Activated T-cell treated with anti-CD3 and anti-CD28 coated beads, Interleukin-2, amount 50 U/mL, for 1 hour (primary cell): Measurements from ENCODE around the gene ZNF329.
"Not testable (repeated sequence)": the region's sequence is repeated elsewhere in the genome, so short reads cannot be mapped to it uniquely, and the experiment has no call there.

Experiments
- DNase-seq: peaks from one replicate; pipeline ENCODE4 v3.0.0-alpha.2; 2020

The ZNF329 gene

DNA sequence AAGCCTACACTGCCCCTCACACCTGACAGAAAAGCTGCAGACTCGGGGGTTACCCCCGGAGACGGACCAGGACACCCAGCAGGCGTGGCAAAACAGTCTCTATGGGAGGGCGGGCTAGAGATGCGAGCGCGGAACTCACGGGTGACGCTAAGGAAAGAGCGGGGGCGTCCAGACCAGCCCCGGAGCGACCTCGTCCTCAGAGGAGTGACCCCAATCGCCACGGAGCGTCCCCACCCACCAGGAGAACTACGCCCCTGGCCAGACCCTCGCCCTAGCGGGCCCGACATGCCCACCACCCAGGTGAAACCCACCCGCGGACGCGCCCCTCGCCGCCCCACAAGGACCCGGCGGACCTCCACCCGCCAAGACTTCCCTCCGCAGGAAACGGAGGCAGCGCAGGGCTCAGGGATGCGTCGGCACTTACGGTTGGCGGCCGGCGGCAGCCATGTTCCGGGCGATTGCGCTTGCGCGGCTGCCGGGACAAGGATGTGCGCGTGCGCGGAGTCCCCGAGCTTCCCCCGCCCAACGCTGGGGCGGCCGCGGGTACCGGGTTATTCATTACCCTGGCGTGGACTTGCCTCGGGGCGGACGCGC is at the start of gene ZNF329:
Gene ZNF329, minus strand, starts transcription at position 462 of the 594 bp plus-strand sequence. CDS start 21,286 bp downstream, outside the sequence.
- DNase-seq = peak; percentile 95

DNA sequence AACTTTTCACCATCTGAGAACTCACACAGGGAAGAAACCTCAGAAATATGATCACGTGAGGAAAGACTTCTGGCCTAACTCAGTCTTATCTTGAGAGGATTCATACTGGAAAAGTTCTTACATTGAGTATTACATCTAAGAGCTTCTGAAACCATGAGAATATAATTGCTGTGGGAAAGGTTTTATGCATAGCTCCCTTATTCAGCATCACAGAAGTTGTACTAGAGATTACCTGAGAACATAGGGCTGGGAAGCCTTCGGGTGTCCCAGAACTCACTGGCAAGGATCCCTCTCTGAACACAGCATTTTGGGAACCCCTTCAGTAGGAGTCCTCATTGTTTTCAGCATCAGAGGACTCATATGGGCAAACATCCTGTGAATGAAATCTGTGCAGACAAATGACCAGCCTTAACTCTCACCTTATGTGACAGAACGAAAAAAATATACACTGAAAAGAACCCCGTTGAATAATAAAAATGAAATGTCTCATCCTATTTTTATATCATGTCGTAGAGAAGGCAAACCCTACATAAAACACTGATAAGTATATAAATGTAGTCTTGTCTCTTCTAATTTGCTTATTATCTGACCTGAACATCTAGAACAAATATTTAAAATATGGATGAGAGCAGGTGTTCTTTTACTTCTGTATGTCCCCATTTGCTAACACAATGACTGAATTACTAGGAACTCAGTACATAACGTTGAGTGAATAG is 46.5 kb upstream of the ZNF329 start:
- DNase-seq = no peak

DNA sequence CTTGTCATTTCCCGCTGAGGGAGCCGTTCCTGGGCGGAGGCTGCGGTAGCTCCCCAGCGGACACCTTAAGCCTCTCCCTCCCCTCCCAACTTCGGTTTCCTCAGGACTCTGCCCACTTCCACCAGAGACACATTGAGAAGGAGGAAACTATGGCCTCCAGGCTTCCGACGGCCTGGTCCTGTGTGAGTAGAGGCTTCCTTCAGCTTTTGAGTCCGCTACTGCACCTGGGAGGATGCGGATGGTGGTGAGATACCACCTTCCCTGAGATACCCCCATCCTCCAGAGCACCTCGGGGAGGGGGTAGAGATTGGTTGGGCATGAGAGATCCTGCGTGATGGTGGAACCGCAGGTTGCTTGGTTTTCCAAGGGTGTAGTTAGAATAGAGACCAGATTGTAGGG is 33.2 kb upstream of the ZNF329 start:
- DNase-seq = no peak

DNA sequence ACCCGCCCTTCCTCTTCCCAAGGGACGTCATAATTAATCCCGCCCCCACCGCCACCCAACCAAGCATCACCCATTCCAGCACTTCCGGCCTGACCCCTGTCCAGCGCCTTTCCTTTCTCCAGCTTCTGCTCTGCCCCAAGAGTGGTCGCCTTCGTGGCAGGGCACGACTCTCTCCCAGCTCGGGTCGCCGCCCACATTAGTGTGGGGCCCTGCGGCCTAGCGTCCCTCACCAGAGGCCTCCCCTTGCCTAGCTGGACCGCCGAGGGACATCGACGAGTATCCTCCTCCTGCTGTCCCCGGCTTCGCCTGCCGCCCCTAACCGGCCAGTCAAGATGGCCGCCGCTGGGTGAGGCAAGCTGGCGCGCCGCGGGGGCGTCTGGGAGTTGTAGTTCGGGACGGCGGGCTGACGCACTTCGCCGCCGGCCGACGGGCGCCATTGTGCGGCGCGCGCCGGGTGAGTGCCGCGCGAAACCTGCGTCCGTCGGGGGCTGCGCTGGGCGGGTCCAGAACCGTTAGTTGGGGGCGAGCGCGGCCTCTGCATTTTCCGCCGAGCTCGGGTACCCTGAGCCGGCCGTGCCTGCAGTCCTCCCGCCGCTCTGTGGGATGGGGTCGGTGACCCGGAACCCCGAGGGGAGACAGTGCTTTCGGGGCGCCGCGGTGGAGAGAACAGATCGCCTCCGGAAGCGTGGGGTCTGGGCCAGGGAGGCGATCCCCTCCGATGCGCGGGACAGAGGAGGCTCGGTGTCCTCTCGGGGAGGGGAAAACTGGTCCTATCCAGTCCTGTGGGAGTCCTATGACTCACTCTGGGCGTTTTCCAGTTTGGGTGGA is 32.6 kb upstream of the ZNF329 start, which contains the start of gene ZNF274:
Gene ZNF274, plus strand, starts transcription at position 73 of the 828 bp plus-strand sequence. CDS start 905 bp downstream, outside the sequence.
- DNase-seq = peak; percentile 93

DNA sequence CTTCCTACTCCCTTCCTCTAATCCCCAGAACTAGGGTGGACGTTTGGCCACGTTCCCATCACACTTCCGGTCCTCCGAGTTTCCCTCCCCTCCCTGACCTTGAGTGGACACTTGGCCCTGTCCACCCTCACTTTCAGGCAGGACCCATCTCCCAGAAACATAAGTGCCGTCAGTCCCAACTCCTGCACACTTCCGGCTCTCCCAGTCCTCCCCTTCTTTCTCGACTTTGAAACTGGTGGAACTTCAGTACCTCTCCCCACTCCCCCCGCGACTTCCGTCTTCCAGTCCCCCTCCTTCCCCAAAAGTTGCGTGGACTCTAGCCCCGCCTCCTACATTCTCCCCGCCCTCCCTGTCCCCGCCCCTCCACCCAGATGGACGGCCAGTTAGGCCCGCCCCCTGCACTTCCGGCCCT is 32.0 kb upstream of the ZNF329 start:
- no peak for DNase-seq

DNA sequence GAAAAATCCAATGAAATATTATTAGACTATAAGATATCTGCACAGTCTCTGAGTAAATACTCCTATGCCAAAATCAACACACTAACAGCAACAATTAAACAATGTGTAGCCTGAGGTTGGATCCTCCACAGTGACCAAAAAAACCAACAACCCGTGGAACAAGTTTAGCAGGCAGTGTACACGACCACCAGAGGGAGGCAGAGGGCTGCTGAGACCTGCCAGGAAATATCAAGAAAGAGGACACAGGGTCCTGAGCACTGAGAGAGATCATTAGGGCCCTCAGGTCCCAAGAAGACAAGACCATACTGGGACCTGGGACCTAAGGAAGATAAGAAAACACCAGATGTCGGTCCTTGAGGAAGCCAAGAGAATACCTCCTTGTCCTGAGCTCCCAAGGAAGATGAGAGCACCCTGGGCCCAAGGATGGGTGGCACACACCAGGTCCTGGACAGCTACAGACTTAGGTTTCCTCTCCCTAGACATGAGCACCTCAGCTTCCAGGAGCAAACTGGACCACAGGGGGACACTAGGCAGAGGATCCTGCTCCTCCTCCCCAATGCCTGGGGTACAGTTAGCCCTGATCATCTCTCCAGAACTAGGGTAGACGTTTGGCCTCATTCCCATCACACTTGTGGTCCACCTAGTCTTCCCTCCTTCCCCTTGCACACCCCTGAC is 31.4 kb upstream of the ZNF329 start:
- DNase-seq = peak; percentile 60

DNA sequence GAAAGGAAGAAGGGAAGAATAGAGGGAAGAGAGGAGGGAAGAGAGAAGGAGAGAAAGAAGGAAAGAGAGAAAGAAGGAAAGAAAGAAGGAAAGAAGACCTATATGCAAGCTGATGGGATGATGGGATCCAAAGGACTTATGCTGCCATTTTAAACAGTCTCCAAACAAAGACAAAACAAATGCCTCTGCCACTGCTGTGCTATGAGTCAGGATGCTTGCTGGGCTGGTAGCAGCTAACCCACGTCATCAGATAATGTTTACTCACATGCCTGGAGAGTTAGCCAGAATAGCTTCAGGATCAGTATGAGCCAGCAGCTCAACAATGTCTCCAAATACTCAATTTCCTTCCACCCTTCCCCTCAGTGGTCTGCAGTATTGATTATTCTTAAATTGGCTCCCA is 20.3 kb upstream of the ZNF329 start:
- no peak for DNase-seq

DNA sequence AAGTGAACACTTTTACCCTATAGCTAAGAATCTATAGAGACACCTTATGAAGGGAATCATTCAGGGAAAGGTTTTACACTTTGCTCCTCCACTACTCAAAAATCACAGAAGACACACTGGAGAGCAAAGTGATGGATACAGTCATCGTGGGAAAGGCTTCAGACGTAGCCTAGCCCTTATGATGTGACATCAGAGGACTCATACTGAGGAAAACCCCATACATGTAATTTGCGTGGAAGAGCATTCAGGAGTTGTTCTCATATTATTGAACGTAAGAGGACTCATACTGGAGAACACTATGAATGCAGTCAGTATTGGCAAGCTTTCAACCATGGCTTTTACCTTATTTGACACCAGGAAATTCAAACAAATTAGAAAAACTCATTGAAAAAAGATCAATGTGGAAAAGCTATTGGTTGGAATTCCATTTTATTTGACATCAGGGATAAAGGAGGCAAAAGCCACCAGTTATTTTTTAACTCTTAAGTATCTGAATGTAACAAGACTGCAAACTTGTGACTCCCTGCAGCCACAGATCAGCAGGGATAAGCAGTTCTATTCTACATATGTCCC is 16.2 kb upstream of the ZNF329 start:
- DNase-seq = no peak

DNA sequence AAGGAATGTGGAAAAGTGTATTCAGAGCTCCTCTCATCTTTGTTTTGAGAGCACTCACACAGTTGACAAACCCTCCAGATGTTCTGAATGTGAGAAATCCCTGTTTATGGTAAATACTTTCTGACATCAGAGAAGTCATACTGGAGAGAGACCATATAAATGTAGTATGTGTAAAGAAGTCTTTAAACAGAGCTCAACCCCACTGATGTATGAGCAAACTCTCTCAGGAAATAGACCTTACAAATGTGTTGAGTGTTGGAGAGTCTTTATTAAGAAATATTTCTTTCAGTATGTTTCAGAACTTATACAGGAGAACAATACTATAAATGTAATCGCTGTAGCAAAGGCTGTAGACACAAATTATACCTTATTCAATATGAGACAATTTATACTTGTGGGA is 15.7 kb upstream of the ZNF329 start:
- DNase-seq = no peak

DNA sequence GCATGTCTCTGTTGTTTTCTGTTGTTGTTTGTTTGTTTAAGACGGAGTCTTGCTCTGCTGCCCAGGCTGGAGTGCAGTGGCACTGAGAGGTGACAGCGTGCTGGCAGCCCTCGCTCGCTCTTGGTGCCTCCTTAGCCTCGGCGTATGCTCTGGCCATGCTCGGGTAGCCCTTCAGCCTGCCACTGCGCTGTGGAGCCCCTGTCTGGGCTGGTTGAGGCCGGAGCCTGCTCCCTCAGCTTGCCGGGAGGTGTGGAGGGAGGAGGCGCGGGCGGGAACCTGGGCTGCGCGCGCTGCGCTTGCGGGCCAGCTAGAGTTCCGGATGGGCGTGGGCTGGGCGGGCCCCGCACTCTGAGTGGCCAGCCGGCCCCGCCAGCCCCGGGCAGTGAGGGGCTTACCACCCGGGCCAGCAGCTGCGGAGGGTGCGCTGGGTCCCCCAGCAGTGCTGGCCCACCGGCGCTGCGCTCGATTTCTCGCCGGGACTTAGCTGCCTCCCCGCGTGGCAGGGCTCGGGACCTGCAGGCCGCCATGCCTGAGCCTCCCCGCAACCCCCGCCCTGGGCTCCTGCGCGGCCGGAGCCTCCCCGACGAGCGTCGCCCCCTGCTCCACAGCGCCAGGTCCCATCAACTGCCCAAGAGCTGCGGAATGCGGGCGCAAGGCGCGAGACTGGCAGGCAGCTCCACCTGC is 6.6 kb upstream of the ZNF329 start:
- no peak for DNase-seq

DNA sequence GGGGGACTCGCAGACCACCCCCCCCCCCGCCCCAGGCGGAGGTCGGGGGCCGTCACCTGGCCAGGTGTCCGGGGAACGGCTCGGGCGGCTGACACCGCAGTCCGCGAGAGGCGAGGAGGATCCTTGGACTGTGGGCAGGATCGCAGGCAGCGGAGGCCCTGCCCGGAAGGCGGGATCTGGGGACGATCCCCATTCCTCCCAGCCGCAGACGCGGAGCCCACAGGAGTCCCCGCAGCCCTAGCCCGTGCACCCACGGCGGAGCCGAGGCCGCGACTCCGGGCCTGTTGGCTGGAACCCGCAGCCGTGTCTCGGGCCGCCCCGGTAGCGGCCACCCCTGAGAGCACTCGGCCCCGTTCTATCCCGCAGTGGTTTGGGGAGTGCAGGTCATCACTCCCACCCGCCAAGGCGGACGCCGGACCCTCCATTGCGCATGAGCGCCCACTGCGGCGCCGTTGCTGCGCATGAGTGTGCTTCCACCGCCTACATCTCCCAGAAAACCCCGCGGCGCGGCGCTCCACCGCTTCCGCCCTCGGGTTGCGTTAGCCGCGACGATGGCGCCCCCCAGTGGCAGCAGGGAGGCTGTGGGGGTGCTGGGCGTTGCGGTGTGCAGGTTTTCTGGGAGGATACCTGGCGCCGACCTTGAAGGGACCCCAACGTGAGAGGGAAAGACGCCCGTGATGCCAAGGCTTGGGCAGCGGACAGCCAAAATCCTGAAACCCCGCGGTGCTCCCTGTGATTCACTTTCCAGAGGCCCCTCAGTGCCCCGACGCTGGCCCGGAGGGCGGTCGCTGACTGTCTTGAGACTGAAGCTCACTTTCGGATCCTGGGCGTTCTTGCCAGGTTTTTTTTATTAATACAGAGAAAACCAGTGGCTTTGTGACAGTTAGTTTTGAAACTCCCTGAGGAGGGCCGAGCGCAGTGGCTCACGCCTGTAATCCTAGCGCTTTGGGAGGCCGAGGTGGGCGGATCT is 4.4 kb upstream of the ZNF329 start:
- DNase-seq = peak; percentile 99

DNA sequence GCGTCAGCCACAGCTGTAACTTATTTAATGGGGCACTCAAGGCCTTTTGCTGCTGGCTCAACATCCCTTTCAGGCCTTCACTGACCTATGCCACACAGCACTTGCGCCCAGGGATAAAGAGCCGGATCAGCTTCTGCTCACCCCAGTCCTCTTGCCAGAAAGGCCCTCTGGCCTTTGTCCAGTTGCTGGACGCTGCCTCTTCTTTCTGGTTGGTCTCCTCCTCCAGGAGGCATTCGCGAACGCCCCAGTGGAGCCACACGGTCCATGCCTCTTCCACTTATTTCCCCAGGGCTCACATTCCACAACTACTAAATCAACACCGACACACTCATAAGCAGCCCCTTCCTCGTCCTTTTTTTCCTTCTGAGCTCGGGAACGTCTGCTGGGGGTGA is 3.7 kb upstream of the ZNF329 start:
- DNase-seq = peak; percentile 22

DNA sequence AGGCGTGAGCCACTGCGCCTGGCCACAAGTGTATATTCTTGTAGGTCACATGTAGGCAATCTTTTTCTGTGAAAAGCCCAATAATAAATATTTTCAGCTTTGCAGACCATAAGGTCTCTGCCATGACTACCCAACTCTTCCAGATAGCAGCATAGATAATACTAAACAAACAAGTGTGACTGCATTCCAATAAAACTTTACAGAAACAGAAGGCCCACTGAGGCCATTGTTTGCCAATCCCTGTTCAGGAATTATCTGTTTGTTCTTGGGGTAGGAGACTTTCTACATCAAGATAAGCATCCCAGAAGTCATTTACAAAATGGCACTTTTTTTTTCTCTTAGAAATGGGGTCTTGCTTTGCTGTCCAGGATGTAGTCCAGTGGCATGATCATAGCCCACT is 2.8 kb upstream of the ZNF329 start:
- DNase-seq = no peak

DNA sequence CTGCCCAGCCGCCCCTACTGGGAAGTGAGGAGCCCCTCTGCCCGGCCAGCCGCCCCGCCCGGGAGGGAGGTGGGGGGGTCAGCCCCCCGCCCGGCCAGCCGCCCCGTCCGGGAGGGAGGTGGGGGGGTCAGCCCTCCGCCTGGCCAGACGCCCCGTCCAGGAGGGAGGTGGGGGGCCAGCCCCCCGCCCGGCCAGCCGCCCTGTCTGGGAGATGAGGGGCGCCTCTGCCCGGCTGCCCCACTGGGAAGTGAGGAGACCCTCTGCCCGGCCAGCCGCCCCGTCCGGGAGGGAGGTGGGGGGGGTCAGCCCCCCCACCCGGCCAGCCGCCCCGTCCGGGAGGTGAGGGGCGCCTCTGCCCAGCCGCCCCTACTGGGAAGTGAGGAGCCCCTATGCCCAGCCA is 3.1 kb downstream of the ZNF329 start:
- not testable (repeated sequence) for DNase-seq

DNA sequence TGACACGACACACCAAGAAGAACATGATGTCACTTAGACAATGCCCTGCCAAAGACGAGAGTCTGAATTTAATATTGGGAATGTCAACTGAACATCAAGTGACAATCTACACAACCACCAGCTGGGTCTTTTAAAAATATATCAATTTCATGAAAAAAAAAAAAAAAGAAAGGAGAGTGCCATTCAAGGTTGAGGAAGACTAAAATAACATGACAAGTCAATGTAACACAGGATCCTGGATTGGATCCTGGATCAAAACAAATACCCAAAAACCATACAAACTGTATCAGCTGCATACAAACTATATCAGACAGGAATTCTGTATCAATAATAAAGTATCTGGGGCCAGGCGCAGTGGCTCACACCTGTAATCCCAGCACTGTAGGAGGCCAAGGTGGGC is 4.7 kb downstream of the ZNF329 start:
- DNase-seq = no peak

DNA sequence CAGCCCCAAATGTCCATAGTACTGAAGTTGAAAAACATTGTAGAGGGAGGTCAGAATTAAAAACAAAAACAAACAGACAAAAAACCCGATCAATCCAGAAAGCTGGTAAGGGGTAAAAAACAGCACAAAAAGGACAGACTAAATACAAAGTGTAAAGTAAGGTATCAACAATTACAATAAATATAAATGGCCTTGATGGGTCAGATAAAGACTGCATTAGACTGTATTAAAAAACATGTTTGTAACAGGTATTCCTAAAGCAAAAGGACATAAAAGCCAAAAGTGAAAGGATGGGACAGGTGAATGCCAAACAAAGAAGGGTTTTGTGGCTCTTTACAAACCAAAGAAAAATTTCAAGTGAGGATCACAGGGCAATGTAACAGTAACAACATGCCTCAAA is 16.3 kb downstream of the ZNF329 start:
- no peak for DNase-seq

DNA sequence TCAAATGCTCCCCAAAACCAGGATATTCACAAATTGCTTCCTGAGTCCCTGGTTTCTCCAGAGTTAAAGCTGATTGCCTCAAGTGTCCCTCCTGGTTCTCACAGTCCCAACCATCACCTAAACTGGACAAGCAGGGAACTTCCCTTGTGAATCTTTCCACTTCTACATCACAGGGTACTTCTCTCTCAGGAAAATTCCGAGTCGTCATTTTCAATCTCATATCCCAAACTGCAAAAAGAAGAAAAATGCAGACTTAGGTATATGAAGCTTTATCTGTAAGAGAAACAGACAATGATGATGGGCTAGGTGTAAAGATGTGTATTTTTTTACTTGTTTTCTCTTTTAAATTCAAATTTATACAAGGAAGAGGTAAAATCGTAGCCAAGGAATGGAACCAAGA is 21.3 kb downstream of the ZNF329 start:
- no peak for DNase-seq

DNA sequence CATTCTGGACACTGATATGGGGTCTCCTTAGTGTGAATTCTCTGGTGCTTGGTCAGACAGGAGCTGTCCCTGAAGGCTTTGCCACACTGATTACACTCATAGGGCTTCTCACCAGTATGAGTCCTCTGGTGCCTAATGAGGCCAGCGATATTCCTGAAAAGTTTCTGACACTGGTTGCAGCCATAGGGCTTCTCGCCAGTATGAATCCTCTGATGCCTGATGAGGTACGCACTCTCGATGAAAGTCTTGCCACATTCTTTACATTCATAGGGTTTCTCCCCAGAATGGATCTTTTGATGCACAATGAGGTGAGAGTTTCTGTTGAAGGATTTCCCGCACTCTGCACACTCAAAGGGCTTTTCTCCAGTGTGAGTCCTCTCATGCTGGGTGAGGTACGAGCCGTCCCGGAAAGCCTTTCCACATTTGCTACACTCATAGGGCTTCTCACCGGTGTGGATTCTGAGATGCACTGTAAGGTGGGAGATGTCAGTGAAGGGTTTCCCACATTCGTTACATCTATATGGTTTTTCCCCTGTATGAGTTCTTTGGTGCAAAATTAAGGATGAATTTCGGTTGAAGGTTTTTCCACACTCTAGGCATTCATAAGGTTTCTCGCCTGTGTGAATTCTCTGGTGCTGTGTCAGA is 22.4 kb downstream of the ZNF329 start:
- no peak for DNase-seq

DNA sequence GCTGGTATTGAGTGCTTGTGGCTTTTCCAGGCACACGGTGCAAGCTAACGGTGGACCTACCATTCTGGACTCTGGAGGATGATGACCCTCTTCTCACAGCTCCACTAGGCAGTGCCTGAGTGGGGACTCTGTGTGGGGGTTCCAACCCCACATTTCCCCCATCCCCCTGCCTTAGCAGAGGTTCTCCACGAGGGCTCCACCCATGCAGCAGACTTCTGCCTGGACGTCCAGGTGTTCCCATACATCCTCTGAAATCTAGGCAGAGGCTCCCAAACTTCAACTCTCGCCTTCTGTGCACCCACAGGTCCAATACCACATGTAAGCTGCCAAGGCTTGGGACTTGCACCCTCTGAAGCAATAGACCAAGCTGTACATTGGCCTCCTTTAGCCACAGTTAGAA is 27.2 kb downstream of the ZNF329 start:
- DNase-seq = no peak

DNA sequence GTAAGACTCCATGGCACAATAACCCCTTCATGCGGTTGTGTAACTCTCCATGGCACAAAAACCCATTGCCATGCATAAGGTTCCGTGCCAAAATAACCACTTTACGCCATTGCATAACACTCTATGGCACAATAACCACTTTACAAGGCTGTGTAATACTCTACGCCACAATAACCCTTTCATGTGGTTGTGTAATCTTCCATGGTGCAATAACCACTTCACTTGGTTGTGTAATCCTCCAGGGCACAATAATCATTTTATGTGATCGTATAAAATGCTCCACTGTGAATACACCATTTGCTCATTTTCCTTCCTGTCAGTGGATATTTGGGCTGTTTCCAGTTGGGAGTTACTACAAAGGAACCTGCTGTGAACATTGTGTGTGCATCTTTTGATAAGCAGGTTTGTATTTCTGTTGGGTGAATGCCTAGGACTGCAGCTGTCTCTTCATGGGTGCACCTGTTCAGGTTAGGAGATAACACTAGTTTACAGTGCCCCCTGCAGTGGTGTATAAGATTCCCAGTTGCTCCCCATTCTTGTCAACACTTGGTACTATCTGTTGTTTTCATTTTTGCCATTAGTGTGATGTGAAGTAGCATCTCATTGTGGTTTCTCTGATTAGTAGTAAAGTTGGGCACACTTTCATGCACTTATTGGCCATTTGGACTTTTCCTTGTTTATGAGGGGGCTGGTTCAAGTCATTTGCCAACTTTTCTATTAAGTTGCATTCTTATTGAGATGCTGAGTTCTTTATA is 31.4 kb downstream of the ZNF329 start:
- DNase-seq = no peak
